ENCODE measurements around the gene CABP7.

DNA sequence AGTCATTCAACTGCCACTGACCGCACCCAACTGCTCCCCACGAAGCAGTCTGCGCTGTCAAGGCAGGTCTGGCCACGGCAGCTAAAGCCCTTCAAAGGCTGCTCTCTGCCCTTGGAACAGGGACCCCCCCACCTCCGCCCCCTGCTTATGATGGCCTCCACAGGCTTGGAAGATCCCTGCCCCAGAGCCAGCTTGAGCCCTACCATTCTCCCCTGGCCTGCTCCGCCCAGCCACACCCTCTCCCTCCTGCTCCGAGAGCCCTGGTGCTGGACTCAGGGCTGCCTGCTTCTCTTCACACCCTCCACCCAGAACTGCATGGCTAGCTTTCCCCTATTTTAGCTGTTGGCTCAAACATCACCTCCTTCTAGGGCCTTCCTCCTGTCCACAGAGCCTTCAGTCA, 28.0 kb downstream of the CABP7 start:
- TF ChIP-seq CTCF (IDR thresholded peaks at IDR 0.05; ENCODE audit: low read depth, low read length, missing input control) = no peak
- no peak for TF ChIP-seq EGR1 (IDR thresholded peaks at IDR 0.05; ENCODE audit: low read depth in 2 of 2)
- no peak for TF ChIP-seq RAD21 (IDR thresholded peaks at IDR 0.05)
- no peak for TF ChIP-seq YY1 (IDR thresholded peaks at IDR 0.05)
- no peak for TF ChIP-seq ATF3 (IDR thresholded peaks at IDR 0.05)
- TF ChIP-seq FOXA1 (IDR thresholded peaks at IDR 0.05) = no peak
- TF ChIP-seq, protein P1, sequence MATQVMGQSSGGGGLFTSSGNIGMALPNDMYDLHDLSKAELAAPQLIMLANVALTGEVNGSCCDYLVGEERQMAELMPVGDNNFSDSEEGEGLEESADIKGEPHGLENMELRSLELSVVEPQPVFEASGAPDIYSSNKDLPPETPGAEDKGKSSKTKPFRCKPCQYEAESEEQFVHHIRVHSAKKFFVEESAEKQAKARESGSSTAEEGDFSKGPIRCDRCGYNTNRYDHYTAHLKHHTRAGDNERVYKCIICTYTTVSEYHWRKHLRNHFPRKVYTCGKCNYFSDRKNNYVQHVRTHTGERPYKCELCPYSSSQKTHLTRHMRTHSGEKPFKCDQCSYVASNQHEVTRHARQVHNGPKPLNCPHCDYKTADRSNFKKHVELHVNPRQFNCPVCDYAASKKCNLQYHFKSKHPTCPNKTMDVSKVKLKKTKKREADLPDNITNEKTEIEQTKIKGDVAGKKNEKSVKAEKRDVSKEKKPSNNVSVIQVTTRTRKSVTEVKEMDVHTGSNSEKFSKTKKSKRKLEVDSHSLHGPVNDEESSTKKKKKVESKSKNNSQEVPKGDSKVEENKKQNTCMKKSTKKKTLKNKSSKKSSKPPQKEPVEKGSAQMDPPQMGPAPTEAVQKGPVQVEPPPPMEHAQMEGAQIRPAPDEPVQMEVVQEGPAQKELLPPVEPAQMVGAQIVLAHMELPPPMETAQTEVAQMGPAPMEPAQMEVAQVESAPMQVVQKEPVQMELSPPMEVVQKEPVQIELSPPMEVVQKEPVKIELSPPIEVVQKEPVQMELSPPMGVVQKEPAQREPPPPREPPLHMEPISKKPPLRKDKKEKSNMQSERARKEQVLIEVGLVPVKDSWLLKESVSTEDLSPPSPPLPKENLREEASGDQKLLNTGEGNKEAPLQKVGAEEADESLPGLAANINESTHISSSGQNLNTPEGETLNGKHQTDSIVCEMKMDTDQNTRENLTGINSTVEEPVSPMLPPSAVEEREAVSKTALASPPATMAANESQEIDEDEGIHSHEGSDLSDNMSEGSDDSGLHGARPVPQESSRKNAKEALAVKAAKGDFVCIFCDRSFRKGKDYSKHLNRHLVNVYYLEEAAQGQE (IDR thresholded peaks at IDR 0.05) = no peak
